Uterus (tissue), 4 donors: ENCODE data around the gene DTYMK. TPM values are rescaled to one million over a fixed set of nuclear protein-coding genes. Genes with fewer than 3 reads are reported as not detected.

Source experiments
- DNase-seq, 2 donors: peaks; one replicate each; pipeline ENCODE4 v3.0.0-alpha.2; 2019 to 2020
- H3K27ac ChIP-seq, 2 donors: fragments of 200-600 bp; sonication (generic); 1 replicate in 1 of 2; 2 replicates in 1 of 2; pipeline ENCODE4 v1.5.1; 2016 to 2018
- H3K27me3 ChIP-seq, 2 donors: fragments of 200-600 bp; sonication (generic); one replicate each; pipeline ENCODE4 v1.5.1; 2018 to 2019; ENCODE audit warnings: control low read depth in 1 of 2
- H3K36me3 ChIP-seq, 2 donors: fragments of 200-600 bp; sonication (generic); one replicate each; pipeline ENCODE4 v1.5.1; 2019; ENCODE audit warnings: control low read depth in 1 of 2
- H3K4me1 ChIP-seq, 2 donors: fragments of 200-600 bp; sonication (generic); one replicate each; pipeline ENCODE4 v1.5.1; 2018 to 2019; ENCODE audit warnings: control low read depth in 1 of 2
- H3K4me3 ChIP-seq, 2 donors: fragments of 200-600 bp; sonication (generic); 1 replicate in 1 of 2; 2 replicates in 1 of 2; pipeline ENCODE4 v1.5.1; 2018 to 2019; ENCODE audit warnings: mild to moderate bottlenecking in 1 of 2
- H3K9me3 ChIP-seq, 2 donors: fragments of 200-600 bp; sonication (generic); one replicate each; pipeline ENCODE4 v1.5.1; 2019; ENCODE audit warnings: control low read depth in 1 of 2
- CTCF ChIP-seq, 4 experiments: fragments of 200-600 bp in 2 of 4; fragments of 450-650 bp in 2 of 4; sonication (generic) in 2 of 4; IDR thresholded peaks; one replicate each; pipeline ENCODE4 v1.5.1; 2016 to 2019; ENCODE audit warnings: antibody characterized with exemption in 4 of 4, mild to moderate bottlenecking in 2 of 4, moderate library complexity in 1 of 4
- POLR2A ChIP-seq, 2 donors: fragments of 450-650 bp; IDR thresholded peaks; one replicate each; pipeline ENCODE4 v1.6.1; 2016; ENCODE audit warnings: antibody characterized with exemption in 2 of 2, mild to moderate bottlenecking in 1 of 2, moderate library complexity in 1 of 2
- intact Hi-C: fragments of 100-400 bp; cut with DNase I; formaldehyde crosslinking; loops from one replicate; pipeline ENCODE4 v1.15.1; 2023; ENCODE audit warnings: low total_unique reads
- total RNA-seq, 4 donors: library from RNA; depleted of rRNA in 3 of 4; stranded (reverse); fragments of >200 nt in 3 of 4; gene quantifications; one replicate each; pipeline versions ENCODE4 v1.1.0 to v1.2.4, GENCODE V29; 2014 to 2023
- donor health status: DM: yes; HTN: yes; CAD: no.

DTYMK gene
- total RNA-seq, 4 donors from 2014 or later: 0.59 to 17.8 (median 8.4) TPM

- no peaks in the 10 kb centered on the region for H3K27me3 ChIP-seq
- intact Hi-C loops: no loop called here
- no peaks in the 10 kb centered on the region for H3K4me1 ChIP-seq
- TF ChIP-seq POLR2A (IDR thresholded peaks at IDR 0.05) (no peak), CTCF (IDR thresholded peaks at IDR 0.05) (no peak)
- H3K9me3 ChIP-seq: no peaks in the 10 kb centered on the region
- DNase-seq: no peak
- H3K36me3 ChIP-seq: no peaks in the 10 kb centered on the region
- H3K27ac ChIP-seq: no peak overlapping the region
- no peak overlapping the region for H3K4me3 ChIP-seq
These were observed 53.9 kb downstream of the DTYMK start for GRCh38 chr2:241632478-241633325.

GRCh38 chr2:241629762-241630435 lies 56.7 kb downstream of the DTYMK start:
- no peaks in the 10 kb centered on the region for H3K4me1 ChIP-seq
- no peak overlapping the region for H3K27ac ChIP-seq
- H3K36me3 ChIP-seq: no peaks in the 10 kb centered on the region
- intact Hi-C loops: no loop called here
- no peaks in the 10 kb centered on the region for H3K9me3 ChIP-seq
- no peak for DNase-seq
- no peak overlapping the region for H3K4me3 ChIP-seq
- no peak for TF ChIP-seq CTCF (IDR thresholded peaks at IDR 0.05)
- TF ChIP-seq POLR2A (IDR thresholded peaks at IDR 0.05): no peak
- H3K27me3 ChIP-seq: no peaks in the 10 kb centered on the region

- intact Hi-C loops: no loop called here
- DNase-seq: no peak
These were observed 58.9 kb downstream of the DTYMK start for GRCh38 chr2:241627675-241628074.

More at GRCh38 chr2:241627675-241628074, 58.9 kb downstream of the DTYMK start:
- H3K36me3 ChIP-seq: no peaks in the 10 kb centered on the region
- no peaks in the 10 kb centered on the region for H3K27me3 ChIP-seq
- no peaks in the 10 kb centered on the region for H3K4me1 ChIP-seq
- H3K4me3 ChIP-seq: no peak overlapping the region
- H3K27ac ChIP-seq: no peak overlapping the region
- no peak for TF ChIP-seq POLR2A (IDR thresholded peaks at IDR 0.05)
- H3K9me3 ChIP-seq: no peaks in the 10 kb centered on the region

Other genes starting within 250 kb of the DTYMK start
- 100 to 1,000 TPM in 3 of 4 donors, 10 to 100 TPM in 1; 77.6 to 191 (median 165) TPM for gene STK25, start 178.2 kb downstream of the DTYMK start, total RNA-seq
- gene BOK, start 128.1 kb downstream of the DTYMK start, total RNA-seq: 10 to 100 TPM; 22.9 to 31.2 (median 26.4) TPM
- gene THAP4, start 49.7 kb downstream of the DTYMK start, total RNA-seq: 10 to 100 TPM; 21.2 to 42.7 (median 28.9) TPM
- gene ATG4B, start 49.1 kb downstream of the DTYMK start, total RNA-seq: 10 to 100 TPM; 14.4 to 99.8 (median 56.7) TPM
- 10 to 100 TPM in 3 of 4 donors, 1 to 10 TPM in 1; 6.8 to 50.0 (median 27.9) TPM for gene ING5, start 15.2 kb upstream of the DTYMK start, total RNA-seq
- 10 to 100 TPM in 2 of 4 donors, 1 to 10 TPM in 2; 5.3 to 54.4 (median 13.7) TPM for gene D2HGDH, start 47.8 kb upstream of the DTYMK start, total RNA-seq
- under 1 TPM in 2 of 4 donors, not detected in 2; 0.21 to 0.29 TPM for gene GAL3ST2, start 90.0 kb upstream of the DTYMK start, total RNA-seq
- under 1 TPM in 2 of 4 donors, not detected in 2; 0.21 to 0.29 TPM for gene NEU4, start 122.4 kb upstream of the DTYMK start, total RNA-seq
- gene PDCD1, start 172.1 kb upstream of the DTYMK start, total RNA-seq: under 1 TPM in 1 of 4 donors, not detected in 3; 0.21 TPM
- gene RTP5, start 182.9 kb upstream of the DTYMK start, total RNA-seq: under 1 TPM in 1 of 4 donors, not detected in 3; 0.15 TPM